Neural cell (in vitro differentiated cells): ENCODE results near the gene ACVR1C. TPM values are rescaled to one million over a fixed set of nuclear protein-coding genes. Genes with fewer than 3 reads are reported as not detected.

Experiments
- H2AFZ ChIP-seq: fragments of 200-600, 300-800 bp; sonication (generic), shearing (Covaris generic); 2 replicates; pipeline ENCODE4 v1.6.0; 2014; ENCODE audit warnings: low read depth, mild to moderate bottlenecking, antibody characterized with exemption, low read length, moderate library complexity
- H3F3A ChIP-seq: fragments of 200-600 bp; shearing (Covaris generic); 2 replicates; pipeline ENCODE4 v1.6.1; 2016; ENCODE audit warnings: mild to moderate bottlenecking, moderate library complexity, mixed read lengths, antibody characterized with exemption, low read length; ENCODE audit not compliant: insufficient read depth, poor library complexity, severe bottlenecking
- H3K27ac ChIP-seq: fragments of 200-600, 300-800 bp; sonication (generic), shearing (Covaris generic); 2 replicates; pipeline ENCODE4 v1.5.1; 2014; ENCODE audit warnings: mild to moderate bottlenecking, low read length, moderate library complexity
- H3K27me3 ChIP-seq: fragments of 300-800, 200-600 bp; sonication (generic), shearing (Covaris generic); 2 replicates; pipeline ENCODE4 v1.6.0; 2014; ENCODE audit warnings: mild to moderate bottlenecking, low read depth, low read length, moderate library complexity; ENCODE audit not compliant: insufficient read depth
- H3K36me3 ChIP-seq: fragments of 300-800, 200-600 bp; sonication (generic), shearing (Covaris generic); 2 replicates; pipeline ENCODE4 v1.5.1; 2014; ENCODE audit warnings: mild to moderate bottlenecking, antibody characterized with exemption, low read length, moderate library complexity; ENCODE audit not compliant: insufficient read depth
- H3K4me2 ChIP-seq: fragments of 300-800, 200-600 bp; sonication (generic), shearing (Covaris generic); 2 replicates; pipeline ENCODE4 v1.6.0; 2014; ENCODE audit warnings: mild to moderate bottlenecking, low read length
- H3K4me3 ChIP-seq: fragments of 300-800, 200-600 bp; sonication (generic), shearing (Covaris generic); 2 replicates; pipeline ENCODE4 v1.5.1; 2014; ENCODE audit warnings: mild to moderate bottlenecking, low read length, moderate library complexity
- H3K79me2 ChIP-seq: fragments of 200-600 bp; shearing (Covaris generic); replicated peaks from 2 replicates; pipeline ENCODE4 v1.6.0; 2014; ENCODE audit warnings: mild to moderate bottlenecking, low read length, moderate library complexity; ENCODE audit not compliant: insufficient read depth
- H3K9ac ChIP-seq: fragments of 300-800, 200-600 bp; sonication (generic), shearing (Covaris generic); 2 replicates; pipeline ENCODE4 v1.6.1; 2016; ENCODE audit warnings: mild to moderate bottlenecking, low read length, mixed read lengths
- H3K9me2 ChIP-seq: fragments of 200-600 bp; shearing (Covaris generic); 2 replicates; pipeline ENCODE4 v1.6.1; 2016; ENCODE audit warnings: mild to moderate bottlenecking, low read length, mixed read lengths; ENCODE audit not compliant: insufficient read depth
- H3K9me3 ChIP-seq: fragments of 200-600, 300-800 bp; sonication (generic), shearing (Covaris generic); 2 replicates; pipeline ENCODE4 v1.6.1; 2016; ENCODE audit warnings: mild to moderate bottlenecking, mixed run types, low read length, moderate library complexity, mixed read lengths
- H4K20me1 ChIP-seq: fragments of 200-600 bp; shearing (Covaris generic); 2 replicates; pipeline ENCODE4 v1.6.1; 2016; ENCODE audit warnings: mild to moderate bottlenecking, mixed run types; ENCODE audit not compliant: insufficient read depth
- EP300 ChIP-seq: fragments of 450-650 bp; conservative IDR thresholded peaks from 2 replicates; pipeline ENCODE4 v1.6.1; 2014; ENCODE audit warnings: antibody characterized with exemption, mild to moderate bottlenecking, moderate library complexity; ENCODE audit not compliant: poor library complexity, severe bottlenecking
- EZH2 ChIP-seq: fragments of 200-600, 300-800 bp; shearing (Covaris generic), sonication (generic); IDR thresholded peaks from 2 replicates; pipeline ENCODE4 v1.6.1; 2014; ENCODE audit warnings: antibody characterized with exemption, low read length, borderline replicate concordance, mild to moderate bottlenecking; ENCODE audit not compliant: insufficient read depth, poor library complexity, severe bottlenecking
- MXI1 ChIP-seq: fragments of 450-650 bp; conservative IDR thresholded peaks from 2 replicates; pipeline ENCODE4 v1.6.1; 2014; ENCODE audit warnings: antibody characterized with exemption, mild to moderate bottlenecking; ENCODE audit not compliant: poor library complexity, severe bottlenecking
- POLR2AphosphoS5 ChIP-seq: IDR thresholded peaks from 2 replicates; pipeline ENCODE4 v1.6.1; 2012
- RAD21 ChIP-seq: fragments of 450-650 bp; conservative IDR thresholded peaks from 2 replicates; pipeline ENCODE4 v1.6.1; 2014; ENCODE audit warnings: antibody characterized with exemption, mild to moderate bottlenecking, moderate library complexity
- SMC3 ChIP-seq: fragments of 450-650 bp; conservative IDR thresholded peaks from 2 replicates; pipeline ENCODE4 v1.6.1; 2014; ENCODE audit warnings: antibody characterized with exemption, mild to moderate bottlenecking, moderate library complexity; ENCODE audit not compliant: poor library complexity
- TAF1 ChIP-seq: IDR thresholded peaks from 2 replicates; pipeline ENCODE4 v1.6.1; 2012; ENCODE audit warnings: low read depth
- polyA plus RNA-seq: library from polyadenylated mRNA; depleted of rRNA; stranded (reverse); fragments of >200 nt; gene quantifications from 2 replicates; pipeline ENCODE4 v1.2.3, GENCODE V29; 2014
- TF ChIP-seq, protein P1 (sequence below): fragments of 450-650 bp; IDR thresholded peaks from 2 replicates; pipeline ENCODE4 v1.5.1; 2014; ENCODE audit warnings: antibody characterized with exemption, mild to moderate bottlenecking, moderate library complexity; ENCODE audit not compliant: poor library complexity, severe bottlenecking
- TF ChIP-seq, protein P2 (sequence below): IDR thresholded peaks from 2 replicates; pipeline ENCODE4 v1.6.1; 2012; ENCODE audit warnings: borderline replicate concordance

The ACVR1C gene
- polyA plus RNA-seq, 1 donor from 2014 or later = 0.26 TPM

DNA sequence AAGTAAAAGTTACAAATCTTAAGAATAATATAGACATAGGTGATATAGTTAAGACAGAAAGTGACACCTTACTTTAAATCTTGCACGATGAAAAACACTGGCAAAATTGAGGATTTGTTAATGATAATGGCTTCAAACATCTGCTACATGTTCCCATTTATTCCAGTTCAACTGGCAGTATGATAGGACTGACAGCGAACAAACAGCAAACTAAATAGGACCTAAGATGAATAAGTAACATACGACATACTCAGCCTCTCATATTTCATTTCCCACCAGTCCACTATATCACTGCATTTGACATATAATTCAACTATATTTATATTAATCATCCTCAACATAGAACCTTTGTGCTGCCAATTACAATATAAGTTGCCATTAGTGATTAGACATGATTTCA, 36.3 kb downstream of the ACVR1C start:
- no peaks in the 10 kb centered on the region for H3K9me3 ChIP-seq
- H3K9ac ChIP-seq = no peak overlapping the region
- no peak for TF ChIP-seq TAF1
- peaks cover under 1% of the 10 kb centered on the region for H3K27me3 ChIP-seq
- no peaks in the 10 kb centered on the region for H4K20me1 ChIP-seq
- no peaks in the 10 kb centered on the region for H3K36me3 ChIP-seq
- H3K79me2 ChIP-seq = no peaks in the 10 kb centered on the region
- no peak overlapping the region for H3K27ac ChIP-seq
- no peak overlapping the region for H2AFZ ChIP-seq
- no peak overlapping the region for H3K4me3 ChIP-seq
- H3K9me2 ChIP-seq = no peaks in the 10 kb centered on the region
- no peak overlapping the region for H3K4me2 ChIP-seq
- no peaks in the 10 kb centered on the region for H3F3A ChIP-seq

DNA sequence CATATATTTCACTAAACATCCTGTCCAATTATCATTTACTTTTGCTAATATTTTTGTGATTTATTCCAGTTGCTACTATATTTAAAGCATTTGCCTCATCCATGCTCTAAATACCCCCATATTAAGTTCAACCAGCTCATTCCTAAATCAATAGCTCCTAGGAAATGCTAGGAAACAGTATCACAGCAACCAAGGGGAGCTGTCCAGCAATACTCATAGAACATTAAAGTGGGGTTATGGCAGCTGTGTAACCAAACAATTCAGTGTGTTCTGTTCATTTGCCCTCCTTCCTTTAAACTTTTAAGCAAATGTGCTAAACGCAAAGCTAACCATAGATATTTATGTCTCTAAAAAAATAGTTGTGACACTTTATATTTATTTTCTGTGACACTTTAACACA, 41.1 kb downstream of the ACVR1C start:
- no peak overlapping the region for H3K9ac ChIP-seq
- no peak overlapping the region for H3K4me3 ChIP-seq
- H3K4me2 ChIP-seq = no peak overlapping the region
- no peak overlapping the region for H2AFZ ChIP-seq
- TF ChIP-seq MXI1 = no peak
- TF ChIP-seq POLR2AphosphoS5 = no peak
- TF ChIP-seq TAF1 = no peak
- TF ChIP-seq EP300 = no peak
- TF ChIP-seq RAD21 = no peak
- no peak for TF ChIP-seq EZH2
- no peak for TF ChIP-seq SMC3
- TF ChIP-seq, protein P1, sequence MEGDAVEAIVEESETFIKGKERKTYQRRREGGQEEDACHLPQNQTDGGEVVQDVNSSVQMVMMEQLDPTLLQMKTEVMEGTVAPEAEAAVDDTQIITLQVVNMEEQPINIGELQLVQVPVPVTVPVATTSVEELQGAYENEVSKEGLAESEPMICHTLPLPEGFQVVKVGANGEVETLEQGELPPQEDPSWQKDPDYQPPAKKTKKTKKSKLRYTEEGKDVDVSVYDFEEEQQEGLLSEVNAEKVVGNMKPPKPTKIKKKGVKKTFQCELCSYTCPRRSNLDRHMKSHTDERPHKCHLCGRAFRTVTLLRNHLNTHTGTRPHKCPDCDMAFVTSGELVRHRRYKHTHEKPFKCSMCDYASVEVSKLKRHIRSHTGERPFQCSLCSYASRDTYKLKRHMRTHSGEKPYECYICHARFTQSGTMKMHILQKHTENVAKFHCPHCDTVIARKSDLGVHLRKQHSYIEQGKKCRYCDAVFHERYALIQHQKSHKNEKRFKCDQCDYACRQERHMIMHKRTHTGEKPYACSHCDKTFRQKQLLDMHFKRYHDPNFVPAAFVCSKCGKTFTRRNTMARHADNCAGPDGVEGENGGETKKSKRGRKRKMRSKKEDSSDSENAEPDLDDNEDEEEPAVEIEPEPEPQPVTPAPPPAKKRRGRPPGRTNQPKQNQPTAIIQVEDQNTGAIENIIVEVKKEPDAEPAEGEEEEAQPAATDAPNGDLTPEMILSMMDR = no peak
- TF ChIP-seq, protein P2, sequence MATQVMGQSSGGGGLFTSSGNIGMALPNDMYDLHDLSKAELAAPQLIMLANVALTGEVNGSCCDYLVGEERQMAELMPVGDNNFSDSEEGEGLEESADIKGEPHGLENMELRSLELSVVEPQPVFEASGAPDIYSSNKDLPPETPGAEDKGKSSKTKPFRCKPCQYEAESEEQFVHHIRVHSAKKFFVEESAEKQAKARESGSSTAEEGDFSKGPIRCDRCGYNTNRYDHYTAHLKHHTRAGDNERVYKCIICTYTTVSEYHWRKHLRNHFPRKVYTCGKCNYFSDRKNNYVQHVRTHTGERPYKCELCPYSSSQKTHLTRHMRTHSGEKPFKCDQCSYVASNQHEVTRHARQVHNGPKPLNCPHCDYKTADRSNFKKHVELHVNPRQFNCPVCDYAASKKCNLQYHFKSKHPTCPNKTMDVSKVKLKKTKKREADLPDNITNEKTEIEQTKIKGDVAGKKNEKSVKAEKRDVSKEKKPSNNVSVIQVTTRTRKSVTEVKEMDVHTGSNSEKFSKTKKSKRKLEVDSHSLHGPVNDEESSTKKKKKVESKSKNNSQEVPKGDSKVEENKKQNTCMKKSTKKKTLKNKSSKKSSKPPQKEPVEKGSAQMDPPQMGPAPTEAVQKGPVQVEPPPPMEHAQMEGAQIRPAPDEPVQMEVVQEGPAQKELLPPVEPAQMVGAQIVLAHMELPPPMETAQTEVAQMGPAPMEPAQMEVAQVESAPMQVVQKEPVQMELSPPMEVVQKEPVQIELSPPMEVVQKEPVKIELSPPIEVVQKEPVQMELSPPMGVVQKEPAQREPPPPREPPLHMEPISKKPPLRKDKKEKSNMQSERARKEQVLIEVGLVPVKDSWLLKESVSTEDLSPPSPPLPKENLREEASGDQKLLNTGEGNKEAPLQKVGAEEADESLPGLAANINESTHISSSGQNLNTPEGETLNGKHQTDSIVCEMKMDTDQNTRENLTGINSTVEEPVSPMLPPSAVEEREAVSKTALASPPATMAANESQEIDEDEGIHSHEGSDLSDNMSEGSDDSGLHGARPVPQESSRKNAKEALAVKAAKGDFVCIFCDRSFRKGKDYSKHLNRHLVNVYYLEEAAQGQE = no peak
- no peaks in the 10 kb centered on the region for H3K9me2 ChIP-seq
- no peaks in the 10 kb centered on the region for H3K79me2 ChIP-seq
- H3K36me3 ChIP-seq = no peaks in the 10 kb centered on the region
- H3K27ac ChIP-seq = no peak overlapping the region
- no peaks in the 10 kb centered on the region for H3F3A ChIP-seq
- H4K20me1 ChIP-seq = no peaks in the 10 kb centered on the region
- no peaks in the 10 kb centered on the region for H3K9me3 ChIP-seq
- H3K27me3 ChIP-seq = no peaks in the 10 kb centered on the region

DNA sequence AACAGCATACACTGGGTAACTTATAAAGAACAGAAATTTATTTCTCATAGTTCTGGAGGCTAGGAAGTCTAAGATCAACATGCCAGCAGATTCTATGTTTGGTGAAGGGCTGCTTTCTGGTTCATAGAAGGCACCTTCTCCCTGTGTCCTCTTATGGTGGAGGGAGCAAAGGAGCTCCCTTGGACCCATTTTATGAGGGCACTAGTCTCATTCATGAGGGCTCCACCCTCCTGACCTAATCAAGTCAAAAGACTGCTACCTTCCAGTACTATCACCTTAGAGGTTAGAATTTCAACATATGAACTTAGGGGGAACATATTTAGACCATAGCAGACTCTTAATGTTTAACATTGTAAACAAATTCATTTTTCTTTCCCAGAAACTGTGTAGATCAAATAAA, 54.5 kb downstream of the ACVR1C start:
- H3K4me2 ChIP-seq = no peak overlapping the region
- H3K4me3 ChIP-seq = no peak overlapping the region
- H3K9me3 ChIP-seq = no peaks in the 10 kb centered on the region
- no peaks in the 10 kb centered on the region for H4K20me1 ChIP-seq
- no peaks in the 10 kb centered on the region for H3K27me3 ChIP-seq
- H2AFZ ChIP-seq = no peak overlapping the region
- H3K27ac ChIP-seq = no peak overlapping the region
- no peak for TF ChIP-seq TAF1
- TF ChIP-seq, protein P1 = no peak
- TF ChIP-seq RAD21 = no peak
- no peak for TF ChIP-seq EZH2
- TF ChIP-seq SMC3 = no peak
- no peak for TF ChIP-seq POLR2AphosphoS5
- no peak for TF ChIP-seq MXI1
- TF ChIP-seq EP300 = no peak
- TF ChIP-seq, protein P2 = no peak
- H3K9me2 ChIP-seq = no peaks in the 10 kb centered on the region
- no peak overlapping the region for H3K9ac ChIP-seq
- no peaks in the 10 kb centered on the region for H3K36me3 ChIP-seq
- H3K79me2 ChIP-seq = no peaks in the 10 kb centered on the region
- no peaks in the 10 kb centered on the region for H3F3A ChIP-seq
